ENCODE results near the gene PSTPIP1. TPM values are rescaled to one million over a fixed set of nuclear protein-coding genes. Genes with fewer than 3 reads are reported as not detected.

The PSTPIP1 gene
- total RNA-seq, 1 donor from 2014 or later = 12.4 TPM

- DNase-seq = no peak
- Mint-ChIP-seq H3K4me3 (ENCODE audit: unreplicated experiment) (no peak overlapping the region), H3K4me1 (ENCODE audit: low read depth, unreplicated experiment) (peaks cover 2% of the 10 kb centered on the region), H3K27me3 (ENCODE audit: unreplicated experiment) (peaks cover 13% of the 10 kb centered on the region), H3K9me3 (ENCODE audit: unreplicated experiment) (peaks cover 2% of the 10 kb centered on the region), H3K27ac (ENCODE audit: unreplicated experiment) (no peak overlapping the region), H3K36me3 (ENCODE audit: unreplicated experiment) (no peaks in the 10 kb centered on the region)
- TF ChIP-seq CTCF (IDR thresholded peaks at IDR 0.05; ENCODE audit: partially characterized antibody, unreplicated experiment) = no peak
These were observed 44.2 kb downstream of the PSTPIP1 start for GRCh38 chr15:77039217-77039533.

- TF ChIP-seq CTCF (IDR thresholded peaks at IDR 0.05; ENCODE audit: partially characterized antibody, unreplicated experiment) = no peak
- no peaks in the 10 kb centered on the region for H3K9me3 Mint-ChIP-seq (ENCODE audit: unreplicated experiment)
- peaks cover 10% of the 10 kb centered on the region for H3K27me3 Mint-ChIP-seq (ENCODE audit: unreplicated experiment)
- no peaks in the 10 kb centered on the region for H3K4me1 Mint-ChIP-seq (ENCODE audit: low read depth, unreplicated experiment)
- no peak overlapping the region for H3K4me3 Mint-ChIP-seq (ENCODE audit: unreplicated experiment)
- DNase-seq = no peak
- H3K27ac Mint-ChIP-seq (ENCODE audit: unreplicated experiment) = no peak overlapping the region
- no peaks in the 10 kb centered on the region for H3K36me3 Mint-ChIP-seq (ENCODE audit: unreplicated experiment)
These were observed 44.9 kb downstream of the PSTPIP1 start for GRCh38 chr15:77039848-77040247.

DNA sequence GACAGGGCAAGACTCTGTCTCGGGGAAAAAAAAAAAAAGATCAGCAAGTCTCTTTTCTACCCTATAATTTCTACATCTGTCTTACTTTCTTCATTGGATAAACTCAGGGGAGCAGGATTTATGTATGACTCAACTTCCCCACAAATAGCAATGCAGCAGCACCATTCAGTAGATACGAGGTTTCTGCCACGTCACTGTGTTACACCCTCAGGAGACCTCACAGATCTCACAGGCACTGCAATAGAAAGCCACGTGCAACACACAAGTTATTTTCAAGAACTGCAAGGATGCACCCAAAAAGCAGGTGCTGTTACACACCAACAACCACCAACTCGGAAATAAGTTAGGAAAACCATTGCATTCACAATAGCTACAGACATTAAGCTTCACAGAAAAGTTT, 45.7 kb downstream of the PSTPIP1 start:
- H3K4me3 Mint-ChIP-seq (ENCODE audit: unreplicated experiment) = no peak overlapping the region
- no peaks in the 10 kb centered on the region for H3K36me3 Mint-ChIP-seq (ENCODE audit: unreplicated experiment)
- no peaks in the 10 kb centered on the region for H3K4me1 Mint-ChIP-seq (ENCODE audit: low read depth, unreplicated experiment)

GRCh38 chr15:77042245-77042919, 47.5 kb downstream of the PSTPIP1 start:
- DNase-seq = no peak
- H3K36me3 Mint-ChIP-seq (ENCODE audit: unreplicated experiment) = no peaks in the 10 kb centered on the region
- H3K27ac Mint-ChIP-seq (ENCODE audit: unreplicated experiment) = no peak overlapping the region
- peaks cover 2% of the 10 kb centered on the region for H3K9me3 Mint-ChIP-seq (ENCODE audit: unreplicated experiment)
- peaks cover 7% of the 10 kb centered on the region for H3K27me3 Mint-ChIP-seq (ENCODE audit: unreplicated experiment)
- no peak overlapping the region for H3K4me3 Mint-ChIP-seq (ENCODE audit: unreplicated experiment)
- H3K4me1 Mint-ChIP-seq (ENCODE audit: low read depth, unreplicated experiment) = no peaks in the 10 kb centered on the region
- no peak for TF ChIP-seq CTCF (IDR thresholded peaks at IDR 0.05; ENCODE audit: partially characterized antibody, unreplicated experiment)

More for the DNA sequence above, 45.7 kb downstream of the PSTPIP1 start:
- TF ChIP-seq CTCF (IDR thresholded peaks at IDR 0.05; ENCODE audit: partially characterized antibody, unreplicated experiment) = no peak
- H3K9me3 Mint-ChIP-seq (ENCODE audit: unreplicated experiment) = peaks cover 2% of the 10 kb centered on the region
- H3K27ac Mint-ChIP-seq (ENCODE audit: unreplicated experiment) = no peak overlapping the region
- DNase-seq = no peak
- H3K27me3 Mint-ChIP-seq (ENCODE audit: unreplicated experiment) = peaks cover 15% of the 10 kb centered on the region

DNA sequence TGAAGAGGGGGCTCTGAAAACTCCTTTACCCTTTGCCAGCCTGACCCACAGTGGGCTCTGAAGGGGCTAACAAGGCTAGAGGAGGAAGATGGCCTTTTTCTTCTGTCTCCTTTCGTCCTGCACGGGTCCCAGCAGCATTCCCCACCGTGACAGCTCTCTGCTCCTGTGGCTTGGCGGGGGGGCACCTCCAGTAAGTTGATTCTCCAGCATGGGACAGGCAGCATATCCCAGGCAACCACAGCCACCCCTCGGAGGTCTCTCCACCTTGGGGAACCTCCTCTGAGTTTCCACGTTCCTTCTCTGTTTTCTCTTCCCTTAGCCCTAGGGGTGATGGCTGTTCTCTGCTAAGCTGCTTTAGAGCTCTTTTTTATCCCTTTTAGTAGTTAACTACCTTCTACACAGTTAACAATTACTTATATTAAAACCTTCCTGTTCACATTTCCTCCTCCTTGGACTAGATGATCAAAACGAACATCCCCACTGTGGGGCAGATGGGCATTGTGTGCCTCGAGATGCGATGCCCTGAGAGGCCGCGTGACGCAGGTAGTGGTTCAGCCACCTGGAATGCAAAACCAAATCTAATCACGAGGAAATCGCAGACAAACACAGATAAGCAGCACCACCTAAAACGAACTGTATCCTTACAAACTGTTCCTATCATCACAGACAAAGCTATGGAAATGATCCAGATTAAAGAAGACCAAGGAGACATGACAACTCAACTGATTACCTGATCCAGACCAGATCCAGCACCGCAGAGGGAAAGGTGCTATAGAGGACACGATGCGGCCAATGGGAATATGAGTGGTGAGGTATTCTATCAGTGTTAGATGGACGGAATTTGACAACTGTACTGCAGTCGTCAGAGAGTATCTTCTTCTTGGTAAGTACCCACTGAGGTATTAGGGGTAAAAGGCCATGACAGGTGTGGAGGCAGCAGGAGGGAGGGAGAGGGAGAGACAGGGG, 48.3 kb downstream of the PSTPIP1 start:
- Mint-ChIP-seq H3K27me3 (ENCODE audit: unreplicated experiment) (peaks cover 5% of the 10 kb centered on the region), H3K4me3 (ENCODE audit: unreplicated experiment) (no peak overlapping the region), H3K9me3 (ENCODE audit: unreplicated experiment) (peaks cover 2% of the 10 kb centered on the region), H3K36me3 (ENCODE audit: unreplicated experiment) (no peaks in the 10 kb centered on the region), H3K27ac (ENCODE audit: unreplicated experiment) (no peak overlapping the region), H3K4me1 (ENCODE audit: low read depth, unreplicated experiment) (no peaks in the 10 kb centered on the region)
- no peak for DNase-seq
- no peak for TF ChIP-seq CTCF (IDR thresholded peaks at IDR 0.05; ENCODE audit: partially characterized antibody, unreplicated experiment)
